Stimulated activated CD8-positive, alpha-beta memory T cell treated with anti-CD3 and anti-CD28 coated beads, Interleukin-7, amount 100 ng/mL, for 4 hours (primary cell): ENCODE results near the gene CCK.
"Not testable (repeated sequence)": the region's sequence is repeated elsewhere in the genome, so short reads cannot be mapped to it uniquely, and the experiment has no call there.

Source experiments
- DNase-seq, 2 donors: peaks; one replicate each; pipeline ENCODE4 v3.0.0-alpha.2; 2020; ENCODE audit warnings: low read depth in 2 of 2

CCK gene, protein sequence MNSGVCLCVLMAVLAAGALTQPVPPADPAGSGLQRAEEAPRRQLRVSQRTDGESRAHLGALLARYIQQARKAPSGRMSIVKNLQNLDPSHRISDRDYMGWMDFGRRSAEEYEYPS

GRCh38 chr3:42266085-42266484, at the start of gene CCK:
TSS of gene CCK (minus strand) at chr3:42266185. CDS start at chr3:42263630, 2,555 bp downstream.
- DNase-seq, result no peak

DNA sequence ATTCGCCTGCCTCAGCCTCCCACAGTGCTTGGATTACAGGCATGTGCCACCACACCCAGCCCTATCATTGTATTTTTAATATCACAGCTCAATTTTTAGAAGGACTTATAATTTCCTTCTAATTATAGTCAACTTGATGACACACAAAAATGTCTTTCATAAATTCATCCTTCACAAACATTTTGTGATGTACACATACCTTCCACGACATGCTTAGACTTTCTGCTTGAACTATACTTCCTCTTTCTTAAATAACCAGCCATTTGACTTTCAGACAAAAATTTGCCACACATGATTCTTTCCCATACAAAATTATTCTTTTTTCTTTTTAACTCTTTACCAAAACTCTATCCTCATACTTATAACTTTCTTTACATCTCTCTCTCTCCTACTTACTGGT, 48.4 kb upstream of the CCK start:
- no peak for DNase-seq

- DNase-seq, result no peak
Measured at GRCh38 chr3:42308651-42309050, 42.7 kb upstream of the CCK start.

GRCh38 chr3:42306499-42306898, 40.5 kb upstream of the CCK start:
- DNase-seq, result no peak

GRCh38 chr3:42302924-42303634, 37.1 kb upstream of the CCK start:
- DNase-seq, result no peak

- DNase-seq, result no peak
Measured at GRCh38 chr3:42301446-42302175, 35.6 kb upstream of the CCK start.

DNA sequence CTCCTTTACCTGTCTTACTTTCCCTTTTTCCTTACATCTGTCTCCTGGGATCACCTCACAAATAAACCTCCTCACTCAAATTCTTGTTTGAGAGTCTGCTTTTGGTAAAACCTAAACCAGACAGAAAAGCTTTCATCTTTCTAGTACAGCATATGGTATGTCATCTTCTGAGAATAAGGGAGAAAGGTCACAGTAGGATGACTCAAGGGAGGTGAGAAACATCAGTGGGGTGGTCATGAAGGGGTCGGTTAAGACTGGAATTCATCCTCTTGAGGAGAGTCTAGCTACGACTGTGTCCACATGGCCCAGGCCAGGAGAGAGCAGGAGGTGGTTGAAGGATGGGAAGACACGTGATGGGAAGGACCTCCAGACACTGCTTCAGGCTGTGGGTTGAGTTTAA, 34.8 kb upstream of the CCK start:
- no peak for DNase-seq

DNA sequence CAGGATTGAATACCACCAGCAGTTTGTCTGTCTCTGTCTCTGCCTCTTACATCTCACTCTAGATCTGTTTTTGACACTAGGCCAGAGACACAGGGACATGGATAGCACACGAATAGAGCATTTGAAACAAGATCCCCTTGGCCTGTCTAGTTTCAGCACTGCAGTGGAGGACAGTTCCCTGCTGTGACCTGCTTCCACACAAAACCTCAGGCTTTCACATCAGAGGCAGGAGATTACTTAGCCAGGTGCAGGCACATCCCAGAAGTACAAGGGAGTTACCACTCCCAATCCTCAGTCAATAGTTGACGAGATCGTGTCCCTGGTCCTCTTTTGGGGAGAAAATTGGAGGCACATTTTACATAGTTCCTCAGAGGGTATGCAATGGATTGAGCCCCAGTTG, 34.0 kb upstream of the CCK start:
- DNase-seq, result no peak

DNA sequence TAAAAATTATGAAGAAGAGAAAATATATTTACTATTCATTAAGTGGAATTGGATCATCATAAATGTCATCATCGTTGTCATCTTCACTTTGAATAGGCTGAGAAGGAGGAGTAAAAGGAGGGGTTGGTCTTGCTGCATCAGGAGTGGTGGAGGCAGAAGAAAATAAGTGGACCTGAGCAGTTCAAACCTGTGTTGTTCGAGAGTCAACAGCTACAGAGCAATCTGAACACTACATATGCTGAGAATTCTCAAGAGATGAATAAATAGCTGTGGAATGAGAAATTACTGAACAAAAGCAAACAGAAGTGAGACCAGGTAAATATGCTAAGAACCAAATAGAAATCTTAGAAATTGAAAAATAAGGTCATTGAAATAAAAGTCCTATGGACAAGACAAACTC, 32.3 kb upstream of the CCK start:
- no peak for DNase-seq

GRCh38 chr3:42292009-42292408, 26.0 kb upstream of the CCK start:
- no peak for DNase-seq

- no peak for DNase-seq
Measured at GRCh38 chr3:42290966-42291714, 25.2 kb upstream of the CCK start.

GRCh38 chr3:42289026-42289425, 23.0 kb upstream of the CCK start:
- no peak for DNase-seq

DNA sequence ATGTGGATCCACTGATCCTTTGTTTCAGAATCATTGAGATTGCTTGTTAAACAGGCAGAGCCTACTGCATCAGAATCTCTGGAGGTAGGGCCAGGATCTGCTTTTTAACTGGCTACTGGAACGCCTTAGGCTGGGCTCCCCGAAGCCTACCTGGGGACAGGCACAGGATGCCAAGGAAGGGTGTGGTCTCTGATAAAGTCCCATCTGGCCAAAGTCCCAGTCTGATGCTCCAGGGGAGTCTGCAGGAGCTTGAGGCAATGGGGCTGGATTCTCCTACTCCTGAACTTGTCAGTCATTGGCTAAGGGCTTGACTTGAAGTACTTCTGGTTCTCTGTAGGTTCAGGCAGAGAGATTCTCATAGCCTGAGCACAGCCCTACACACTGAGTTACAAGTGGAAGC, 22.4 kb upstream of the CCK start:
- DNase-seq, result no peak

GRCh38 chr3:42287423-42287822, 21.4 kb upstream of the CCK start:
- not testable (repeated sequence) for DNase-seq

GRCh38 chr3:42277676-42278075, 11.7 kb upstream of the CCK start:
- DNase-seq, result no peak

- no peak for DNase-seq
Measured at GRCh38 chr3:42276141-42277132, 10.5 kb upstream of the CCK start.

DNA sequence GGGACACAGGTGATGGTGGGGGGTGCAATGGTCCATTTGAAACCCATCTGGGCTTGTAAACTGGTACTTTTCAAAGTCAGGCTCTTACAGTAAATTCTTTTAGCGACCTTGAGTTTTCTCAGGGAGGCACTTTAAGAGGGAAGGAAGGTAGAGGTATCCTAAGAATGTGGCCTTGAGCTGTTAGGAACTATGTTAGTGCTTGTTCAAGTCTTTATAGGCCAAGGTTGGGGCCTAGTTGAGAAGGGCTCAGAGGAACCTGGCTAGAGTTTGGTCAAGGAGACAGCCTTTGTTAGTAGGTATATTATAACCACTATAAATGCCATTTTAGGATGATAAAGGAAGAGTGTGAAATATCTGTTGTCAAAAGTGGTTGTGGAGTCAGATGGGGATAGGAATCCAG, 9.2 kb upstream of the CCK start:
- DNase-seq, result no peak

- DNase-seq, result no peak
Measured at GRCh38 chr3:42274266-42274665, 8.3 kb upstream of the CCK start.

DNA sequence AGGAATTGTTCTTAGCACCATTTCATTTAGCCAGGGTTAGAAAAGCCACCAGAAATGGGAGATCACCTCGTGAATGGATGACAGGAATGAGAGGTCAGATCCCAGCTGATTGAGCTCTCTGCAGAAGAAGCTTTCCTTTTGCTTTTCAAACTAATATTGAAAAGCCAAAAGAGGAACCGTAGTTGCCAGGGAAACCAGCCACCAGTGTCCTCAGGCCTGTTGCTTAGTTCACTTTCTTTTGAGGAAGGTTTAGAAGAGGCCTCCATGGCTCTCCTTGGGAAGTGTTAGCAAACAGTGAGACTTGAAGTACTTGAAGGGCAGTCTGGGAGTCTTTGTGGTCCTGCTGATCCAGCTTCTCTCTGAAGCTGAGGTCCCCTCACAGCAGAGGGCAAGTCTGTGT, 7.4 kb upstream of the CCK start:
- DNase-seq, result no peak

DNA sequence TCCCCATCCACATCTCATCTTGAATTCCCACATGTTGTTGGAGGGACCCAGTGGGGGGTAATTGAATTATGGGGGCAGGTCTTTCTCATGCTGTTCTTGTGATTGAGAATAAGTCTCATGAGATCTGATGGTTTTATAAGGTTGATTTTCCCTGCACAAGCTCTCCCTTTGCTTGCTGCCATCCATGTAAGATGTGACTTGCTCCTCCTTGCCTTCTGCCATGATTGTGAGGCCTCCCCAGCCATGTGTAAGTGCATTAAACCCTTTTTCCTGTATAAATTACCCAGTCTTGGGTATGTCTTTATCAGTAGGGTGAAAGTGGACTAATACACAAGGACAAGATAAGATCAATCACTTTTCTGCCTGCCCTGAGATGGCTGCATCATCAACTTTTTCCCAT, 5.8 kb upstream of the CCK start:
- DNase-seq, result no peak

- DNase-seq, result no peak
Measured at GRCh38 chr3:42270561-42270960, 4.6 kb upstream of the CCK start.
